HG03521 (cell line): Measurements from ENCODE around the gene STARD13.

Source experiments
- ATAC-seq: cut with Tn5 transposase; IDR thresholded peaks from one replicate; pipeline ENCODE4 v1.9.1; 2021; ENCODE audit warnings: mild to moderate bottlenecking, moderate library complexity; ENCODE audit not compliant: unreplicated experiment

STARD13 gene

DNA sequence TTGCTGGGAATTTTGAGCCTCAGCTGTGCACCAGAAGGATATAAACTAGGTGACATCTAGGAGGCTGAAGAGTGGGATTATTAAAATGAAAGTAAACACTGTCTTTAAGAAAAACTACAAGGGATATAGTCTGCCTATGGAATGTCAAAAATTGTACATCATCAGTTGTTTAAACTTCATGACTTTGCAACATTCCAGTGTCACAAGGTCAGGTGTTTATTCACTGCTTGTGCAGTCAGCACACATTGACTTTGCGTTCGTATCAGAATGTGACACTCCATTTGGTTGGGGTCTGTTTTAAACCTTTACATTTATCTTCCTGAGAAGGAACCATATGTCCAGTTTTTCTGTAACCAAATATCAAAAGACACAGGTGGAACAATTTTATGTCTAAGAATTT is 183.7 kb downstream of the STARD13 start:
- ATAC-seq, result no peak

- ATAC-seq, result no peak
Observed at GRCh38 chr13:33100886-33101285, 184.7 kb downstream of the STARD13 start.

DNA sequence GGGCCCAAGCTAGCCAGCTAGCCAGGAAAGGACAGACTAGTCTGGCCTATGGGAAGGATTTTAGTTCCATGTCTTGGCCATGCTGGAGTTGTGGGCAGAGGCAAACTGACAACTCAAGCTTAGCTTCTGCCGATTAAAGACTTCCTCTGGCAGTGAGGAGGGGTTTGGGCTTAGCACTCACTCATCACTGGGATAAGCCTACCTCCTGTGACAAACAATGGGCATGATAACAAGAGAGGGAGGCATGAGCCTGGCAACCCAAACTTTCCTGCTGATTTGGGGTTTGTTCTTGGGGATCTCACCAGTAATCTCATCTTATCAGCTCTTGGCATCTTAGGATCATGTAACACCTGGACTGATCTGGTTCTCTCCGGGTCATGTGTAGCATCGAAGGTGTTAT is 185.7 kb downstream of the STARD13 start:
- no peak for ATAC-seq

GRCh38 chr13:33096886-33097605 is 188.5 kb downstream of the STARD13 start:
- ATAC-seq, result no peak

- ATAC-seq, result no peak
Observed at GRCh38 chr13:33092073-33092987, 193.2 kb downstream of the STARD13 start.

GRCh38 chr13:33091415-33091774 is 194.2 kb downstream of the STARD13 start:
- no peak for ATAC-seq

GRCh38 chr13:33090755-33091414 is 194.7 kb downstream of the STARD13 start:
- ATAC-seq, result no peak

DNA sequence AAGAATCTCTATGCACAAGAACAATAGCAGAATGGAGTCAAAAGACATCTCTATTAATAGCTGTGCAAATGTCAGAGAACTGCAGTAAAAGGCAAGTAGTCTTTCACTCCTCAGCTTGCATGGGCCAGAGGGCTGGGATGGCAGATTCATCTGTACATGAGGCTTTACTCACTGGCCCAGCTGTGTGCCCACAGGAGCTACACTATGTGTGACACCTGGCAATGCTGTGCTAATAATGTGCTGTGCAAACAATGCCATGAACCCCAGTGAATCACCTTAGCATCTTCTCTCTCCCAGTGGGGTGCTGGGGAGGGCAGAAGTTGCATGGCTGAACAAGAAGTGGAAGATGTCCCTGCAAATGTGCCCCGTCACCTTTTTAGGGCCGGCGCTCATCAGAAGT is 196.2 kb downstream of the STARD13 start:
- ATAC-seq, result no peak

- no peak for ATAC-seq
Observed at GRCh38 chr13:33087790-33088189, 197.8 kb downstream of the STARD13 start.

GRCh38 chr13:33087091-33087490 is 198.5 kb downstream of the STARD13 start:
- ATAC-seq, result no peak

GRCh38 chr13:33083054-33083453 is 202.5 kb downstream of the STARD13 start:
- no peak for ATAC-seq

GRCh38 chr13:33081666-33082065 is 203.9 kb downstream of the STARD13 start:
- ATAC-seq, result no peak

- ATAC-seq, result no peak
Observed at GRCh38 chr13:33080972-33081590, 204.5 kb downstream of the STARD13 start.

DNA sequence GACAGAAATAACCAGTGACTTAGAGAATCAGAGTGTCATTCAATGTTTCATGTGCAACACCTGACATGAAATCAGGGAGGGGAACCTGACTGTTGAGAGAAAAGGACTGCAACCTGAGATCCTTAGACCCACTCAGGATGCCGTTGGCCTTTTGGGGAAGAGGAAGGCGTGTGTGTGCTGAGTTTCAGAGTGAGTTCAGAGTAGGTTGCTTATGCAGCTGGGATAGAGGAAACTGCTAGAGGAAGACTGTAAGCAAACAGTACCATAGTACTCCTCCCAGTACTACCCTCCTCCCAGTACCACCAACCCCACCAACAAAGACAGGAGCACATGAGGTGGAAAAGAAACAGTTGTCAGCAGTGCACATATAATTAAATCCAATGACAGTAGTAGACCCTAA is 205.6 kb downstream of the STARD13 start:
- ATAC-seq, result no peak

- no peak for ATAC-seq
Observed at GRCh38 chr13:33078263-33078662, 207.3 kb downstream of the STARD13 start.

DNA sequence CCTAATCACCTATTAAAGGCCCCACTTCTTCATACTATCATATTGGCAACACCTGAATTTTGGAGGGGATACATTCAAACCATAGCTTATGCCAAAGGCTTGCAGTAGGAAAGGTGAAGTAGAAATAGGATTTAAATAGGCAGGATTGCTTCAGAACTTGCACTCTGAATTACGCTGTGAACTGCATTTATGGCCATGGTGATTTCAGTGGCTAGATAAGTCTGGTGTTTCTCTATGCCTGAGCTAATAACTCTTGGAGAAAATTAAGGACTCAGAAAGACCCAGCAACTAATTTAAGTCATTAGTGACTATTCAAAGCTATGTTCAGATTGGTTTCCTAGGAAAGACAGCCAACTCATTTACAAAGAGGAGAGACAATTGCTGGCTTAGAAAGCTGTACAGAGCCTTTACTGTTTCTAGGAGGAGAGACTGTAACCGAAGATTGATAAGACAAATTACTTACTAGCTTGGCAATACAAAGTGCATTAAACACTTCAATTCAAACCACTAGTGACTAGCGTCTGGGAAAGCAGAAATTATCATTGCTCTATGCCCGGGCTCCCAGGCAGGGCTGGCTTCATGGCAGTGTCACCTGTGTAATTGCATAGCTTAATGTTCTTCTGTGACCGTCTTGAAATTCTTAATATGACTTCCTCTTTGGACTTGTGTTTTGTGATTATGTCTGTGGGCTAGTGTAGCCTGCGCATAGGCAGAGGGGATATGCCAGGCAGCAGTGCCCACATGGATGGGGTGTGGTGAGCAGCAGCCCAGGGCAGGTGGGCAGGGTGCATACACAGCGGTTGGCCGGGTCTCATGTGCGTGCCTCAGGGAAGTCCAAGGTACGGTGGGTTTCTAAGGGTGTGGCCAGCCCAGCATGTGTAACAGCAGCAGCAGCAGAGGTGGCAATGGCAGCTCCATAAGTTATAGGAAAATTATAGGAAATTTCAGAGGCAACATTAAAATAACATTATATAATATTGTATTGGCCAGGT is 209.3 kb downstream of the STARD13 start:
- no peak for ATAC-seq

GRCh38 chr13:33073338-33073737 is 212.2 kb downstream of the STARD13 start:
- ATAC-seq, result no peak

DNA sequence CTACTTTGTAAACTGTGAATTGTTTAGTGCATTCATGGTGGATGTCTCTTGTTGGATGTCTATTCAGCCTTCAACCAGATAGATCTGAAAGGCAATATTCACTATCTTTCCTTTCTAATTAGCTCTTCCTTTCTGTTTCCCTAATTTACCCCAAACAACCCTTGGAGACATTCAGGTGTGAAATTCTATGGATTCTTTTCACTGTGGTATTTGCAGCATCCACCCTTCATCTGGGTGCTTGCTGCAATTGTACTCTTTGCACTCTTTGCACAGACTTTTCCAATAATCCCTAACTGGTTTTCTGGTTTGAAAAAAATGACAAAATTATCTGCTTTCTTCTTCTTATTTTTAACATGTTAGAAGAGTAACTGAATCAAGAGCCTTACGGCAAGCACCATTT is 212.8 kb downstream of the STARD13 start:
- no peak for ATAC-seq

- ATAC-seq, result no peak
Observed at GRCh38 chr13:33072282-33072681, 213.3 kb downstream of the STARD13 start.

DNA sequence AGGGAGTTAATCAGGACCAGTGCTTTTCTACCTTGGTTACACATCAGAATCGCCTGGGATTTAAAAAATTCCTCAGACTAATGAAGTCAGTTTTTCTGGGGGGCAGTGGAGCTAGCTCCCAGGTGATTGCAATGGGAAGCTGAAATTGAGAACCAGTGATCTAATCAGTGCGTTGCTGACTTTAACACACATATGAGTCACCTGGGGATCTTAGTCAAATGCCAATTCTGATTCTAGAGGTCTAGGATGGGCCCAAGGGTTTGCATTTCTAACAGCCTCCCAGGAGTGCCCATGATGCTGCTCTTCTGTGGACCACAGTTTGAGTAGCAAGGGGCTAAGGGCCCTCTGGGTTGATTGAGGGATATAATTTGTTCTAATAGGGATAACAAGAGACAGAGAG is 214.8 kb downstream of the STARD13 start:
- ATAC-seq, result no peak
